GM12878 (cell line): ENCODE data around the gene GJC1.

Source experiments
- ATF7 ChIP-seq: fragments of 450-650 bp; IDR thresholded peaks from 2 replicates; pipeline ENCODE4 v1.6.1; 2016; ENCODE audit warnings: low read depth, mild to moderate bottlenecking
- EGR1 ChIP-seq, 2 experiments: IDR thresholded peaks; 1 replicate in 1 of 2; 2 replicates in 1 of 2; pipeline ENCODE4 v1.6.1; 2011 to 2012; ENCODE audit warnings: low read depth in 2 of 2, low read length in 2 of 2, borderline replicate concordance in 1 of 2, mild to moderate bottlenecking in 1 of 2, moderate library complexity in 1 of 2
- MEF2A ChIP-seq: IDR thresholded peaks from 2 replicates; pipeline ENCODE4 v1.6.1; 2011; ENCODE audit warnings: low read depth, mild to moderate bottlenecking, low read length, moderate library complexity; ENCODE audit not compliant: insufficient read depth
- RFX5 ChIP-seq: IDR thresholded peaks from 2 replicates; pipeline ENCODE4 v1.6.1; 2011; ENCODE audit warnings: low read depth, low read length, improper control_type of control experiment
- SIX5 ChIP-seq: IDR thresholded peaks from 2 replicates; pipeline ENCODE4 v1.6.1; 2011; ENCODE audit warnings: mild to moderate bottlenecking, low read depth, low read length, moderate library complexity; ENCODE audit not compliant: severe bottlenecking
- SMAD5 ChIP-seq: IDR thresholded peaks from 2 replicates; pipeline ENCODE4 v1.6.1; 2016; ENCODE audit warnings: antibody characterized with exemption, low read depth
- SRF ChIP-seq, 2 experiments: IDR thresholded peaks; 2 replicates each; pipeline ENCODE4 v1.6.1; 2011; ENCODE audit warnings: low read depth in 2 of 2, low read length in 2 of 2, mild to moderate bottlenecking in 1 of 2, moderate library complexity in 1 of 2
- ZZZ3 ChIP-seq: IDR thresholded peaks from 2 replicates; pipeline ENCODE4 v1.6.1; 2011; ENCODE audit warnings: low read depth; ENCODE audit not compliant: control insufficient read depth, insufficient read length
- TF ChIP-seq, protein P1 (sequence below), 3 experiments: IDR thresholded peaks in 2 of 3; conservative IDR thresholded peaks in 1 of 3; 2 replicates each; pipeline ENCODE4 v1.5.1; 2011; ENCODE audit warnings: low read depth in 3 of 3, low read length in 3 of 3, mild to moderate bottlenecking in 3 of 3, control low read depth in 2 of 3, moderate library complexity in 2 of 3, inconsistent platforms in 1 of 3, mixed read lengths in 1 of 3; ENCODE audit not compliant: control insufficient read depth in 2 of 3, insufficient read depth in 1 of 3; ENCODE audit errors: extremely low read depth in 1 of 3
- TF ChIP-seq, protein P2 (sequence below): fragments of 450-650 bp; IDR thresholded peaks from 2 replicates; pipeline ENCODE4 v1.6.1; 2017; ENCODE audit warnings: mild to moderate bottlenecking

DNA sequence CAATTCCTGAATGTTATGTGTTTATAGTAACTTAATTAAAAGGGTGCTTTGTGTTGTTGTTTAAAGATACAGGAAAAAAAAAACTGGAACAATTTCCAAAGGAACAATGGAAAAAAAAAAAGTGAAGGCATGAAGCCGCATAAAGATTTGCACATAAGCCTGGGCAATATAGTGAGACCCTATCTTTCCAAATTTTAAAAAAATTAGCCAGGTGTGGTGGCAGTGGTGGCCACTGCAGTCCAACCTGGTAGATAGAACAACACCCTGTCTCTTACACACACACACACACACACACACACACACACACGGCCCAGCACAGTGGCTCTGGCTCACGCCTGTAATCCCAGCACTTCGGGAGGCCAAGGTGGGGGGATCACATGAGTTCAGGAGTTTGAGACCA, 21.9 kb downstream of the GJC1 start:
- TF ChIP-seq EGR1 (IDR thresholded peaks at IDR 0.05; ENCODE audit: borderline replicate concordance in 1 of 2, low read depth in 2 of 2, low read length in 2 of 2), result no peak
- TF ChIP-seq ZZZ3, result no peak
- TF ChIP-seq ATF7, result no peak
- TF ChIP-seq, protein P1, sequence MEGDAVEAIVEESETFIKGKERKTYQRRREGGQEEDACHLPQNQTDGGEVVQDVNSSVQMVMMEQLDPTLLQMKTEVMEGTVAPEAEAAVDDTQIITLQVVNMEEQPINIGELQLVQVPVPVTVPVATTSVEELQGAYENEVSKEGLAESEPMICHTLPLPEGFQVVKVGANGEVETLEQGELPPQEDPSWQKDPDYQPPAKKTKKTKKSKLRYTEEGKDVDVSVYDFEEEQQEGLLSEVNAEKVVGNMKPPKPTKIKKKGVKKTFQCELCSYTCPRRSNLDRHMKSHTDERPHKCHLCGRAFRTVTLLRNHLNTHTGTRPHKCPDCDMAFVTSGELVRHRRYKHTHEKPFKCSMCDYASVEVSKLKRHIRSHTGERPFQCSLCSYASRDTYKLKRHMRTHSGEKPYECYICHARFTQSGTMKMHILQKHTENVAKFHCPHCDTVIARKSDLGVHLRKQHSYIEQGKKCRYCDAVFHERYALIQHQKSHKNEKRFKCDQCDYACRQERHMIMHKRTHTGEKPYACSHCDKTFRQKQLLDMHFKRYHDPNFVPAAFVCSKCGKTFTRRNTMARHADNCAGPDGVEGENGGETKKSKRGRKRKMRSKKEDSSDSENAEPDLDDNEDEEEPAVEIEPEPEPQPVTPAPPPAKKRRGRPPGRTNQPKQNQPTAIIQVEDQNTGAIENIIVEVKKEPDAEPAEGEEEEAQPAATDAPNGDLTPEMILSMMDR (IDR thresholded peaks at IDR 0.05 in 2 of 3, conservative IDR thresholded peaks at IDR 0.05 in 1 of 3; ENCODE audit: control insufficient read depth in 2 of 3, extremely low read depth in 1 of 3, insufficient read depth in 1 of 3, low read depth in 3 of 3, low read length in 3 of 3), result no peak
- no peak for TF ChIP-seq SMAD5
- TF ChIP-seq, protein P2, sequence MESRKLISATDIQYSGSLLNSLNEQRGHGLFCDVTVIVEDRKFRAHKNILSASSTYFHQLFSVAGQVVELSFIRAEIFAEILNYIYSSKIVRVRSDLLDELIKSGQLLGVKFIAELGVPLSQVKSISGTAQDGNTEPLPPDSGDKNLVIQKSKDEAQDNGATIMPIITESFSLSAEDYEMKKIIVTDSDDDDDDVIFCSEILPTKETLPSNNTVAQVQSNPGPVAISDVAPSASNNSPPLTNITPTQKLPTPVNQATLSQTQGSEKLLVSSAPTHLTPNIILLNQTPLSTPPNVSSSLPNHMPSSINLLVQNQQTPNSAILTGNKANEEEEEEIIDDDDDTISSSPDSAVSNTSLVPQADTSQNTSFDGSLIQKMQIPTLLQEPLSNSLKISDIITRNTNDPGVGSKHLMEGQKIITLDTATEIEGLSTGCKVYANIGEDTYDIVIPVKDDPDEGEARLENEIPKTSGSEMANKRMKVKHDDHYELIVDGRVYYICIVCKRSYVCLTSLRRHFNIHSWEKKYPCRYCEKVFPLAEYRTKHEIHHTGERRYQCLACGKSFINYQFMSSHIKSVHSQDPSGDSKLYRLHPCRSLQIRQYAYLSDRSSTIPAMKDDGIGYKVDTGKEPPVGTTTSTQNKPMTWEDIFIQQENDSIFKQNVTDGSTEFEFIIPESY, result no peak
- no peak for TF ChIP-seq SRF (IDR thresholded peaks at IDR 0.05; ENCODE audit: low read depth in 2 of 2, low read length in 2 of 2)
- TF ChIP-seq RFX5, result no peak
- no peak for TF ChIP-seq SIX5
- no peak for TF ChIP-seq MEF2A
